Stimulated activated CD8-positive, alpha-beta memory T cell treated with anti-CD3 and anti-CD28 coated beads, Interleukin-4, amount 100 ng/mL, for 48 hours (primary cell): Measurements from ENCODE around the gene MAGEB6.
"Not testable (repeated sequence)": the region's sequence is repeated elsewhere in the genome, so short reads cannot be mapped to it uniquely, and the experiment has no call there.

Experiments
- DNase-seq: peaks from one replicate; pipeline ENCODE4 v3.0.0-alpha.2; 2020

MAGEB6 gene

GRCh38 chrX:26192204-26192603 is at the start of gene MAGEB6:
Gene MAGEB6, plus strand, starts transcription at chrX:26192440. Its CDS starts 1,407 bp downstream, at chrX:26193847.
- DNase-seq: no peak

- DNase-seq: no peak
Measured at GRCh38 chrX:26146024-26146423, 46.2 kb upstream of the MAGEB6 start.

GRCh38 chrX:26160301-26160700 is 31.9 kb upstream of the MAGEB6 start, which contains the start of gene MAGEB6B:
Gene MAGEB6B, plus strand, starts transcription at chrX:26160601. Its CDS starts 0 bp downstream, at chrX:26160601.
- no peak for DNase-seq

GRCh38 chrX:26203561-26203960 is 11.3 kb downstream of the MAGEB6 start:
- DNase-seq: no peak

- not testable (repeated sequence) for DNase-seq
Measured at GRCh38 chrX:26204717-26205116, 12.5 kb downstream of the MAGEB6 start.

GRCh38 chrX:26208012-26208411 is 15.8 kb downstream of the MAGEB6 start:
- DNase-seq: no peak

- DNase-seq: no peak
Measured at GRCh38 chrX:26215869-26216268, 23.6 kb downstream of the MAGEB6 start, which contains the start of gene MAGEB5. Gene MAGEB5, plus strand, starts transcription at chrX:26216169. Its CDS starts 1,133 bp downstream, at chrX:26217302.

- DNase-seq: no peak
Measured at GRCh38 chrX:26219351-26219750, 27.1 kb downstream of the MAGEB6 start.

- DNase-seq: no peak
Measured at GRCh38 chrX:26234177-26234576, 41.9 kb downstream of the MAGEB6 start.
